HG03039 (cell line): ENCODE measurements around the gene RBBP5.
"Not testable (repeated sequence)": the region's sequence is repeated elsewhere in the genome, so short reads cannot be mapped to it uniquely, and the experiment has no call there.

Source experiments
- ATAC-seq: cut with Tn5 transposase; IDR thresholded peaks from one replicate; pipeline ENCODE4 v1.9.1; 2021; ENCODE audit warnings: mild to moderate bottlenecking, moderate library complexity; ENCODE audit not compliant: unreplicated experiment

RBBP5 gene

GRCh38 chr1:205121660-205122488 lies at the start of gene RBBP5:
Gene RBBP5, minus strand, starts transcription at chr1:205121978. Its CDS starts 105 bp downstream, at chr1:205121873.
- peak; percentile 90 for ATAC-seq

GRCh38 chr1:205171369-205171768 lies 49.6 kb upstream of the RBBP5 start:
- no peak for ATAC-seq

- no peak for ATAC-seq
Observed at GRCh38 chr1:205170532-205171269, 48.9 kb upstream of the RBBP5 start.

GRCh38 chr1:205169248-205169647 lies 47.5 kb upstream of the RBBP5 start:
- no peak for ATAC-seq

GRCh38 chr1:205168291-205168690 lies 46.5 kb upstream of the RBBP5 start:
- ATAC-seq, result no peak

- ATAC-seq, result no peak
Observed at GRCh38 chr1:205162301-205162700, 40.5 kb upstream of the RBBP5 start.

- ATAC-seq, result no peak
Observed at GRCh38 chr1:205161076-205161475, 39.3 kb upstream of the RBBP5 start.

- no peak for ATAC-seq
Observed at GRCh38 chr1:205158048-205158616, 36.4 kb upstream of the RBBP5 start.

GRCh38 chr1:205155665-205156377 lies 34.0 kb upstream of the RBBP5 start:
- ATAC-seq, result not testable (repeated sequence)

- no peak for ATAC-seq
Observed at GRCh38 chr1:205152505-205152904, 30.7 kb upstream of the RBBP5 start.

- no peak for ATAC-seq
Observed at GRCh38 chr1:205150651-205151428, 29.1 kb upstream of the RBBP5 start.

- ATAC-seq, result no peak
Observed at GRCh38 chr1:205147191-205147835, 25.5 kb upstream of the RBBP5 start.

- no peak for ATAC-seq
Observed at GRCh38 chr1:205144751-205145150, 23.0 kb upstream of the RBBP5 start.

- ATAC-seq, result no peak
Observed at GRCh38 chr1:205144046-205144720, 22.4 kb upstream of the RBBP5 start.

GRCh38 chr1:205142102-205142469 lies 20.3 kb upstream of the RBBP5 start:
- ATAC-seq, result no peak

GRCh38 chr1:205141236-205142101 lies 19.7 kb upstream of the RBBP5 start:
- ATAC-seq, result no peak

- no peak for ATAC-seq
Observed at GRCh38 chr1:205140113-205140512, 18.3 kb upstream of the RBBP5 start.

GRCh38 chr1:205137901-205138300 lies 16.1 kb upstream of the RBBP5 start:
- no peak for ATAC-seq
